GM18867 (cell line): Measurements from ENCODE around the gene CACNA2D1.

Experiments
- ATAC-seq: cut with Tn5 transposase; IDR thresholded peaks from one replicate; pipeline ENCODE4 v1.9.1; 2021; ENCODE audit warnings: mild to moderate bottlenecking, moderate library complexity; ENCODE audit not compliant: unreplicated experiment

Gene CACNA2D1

DNA sequence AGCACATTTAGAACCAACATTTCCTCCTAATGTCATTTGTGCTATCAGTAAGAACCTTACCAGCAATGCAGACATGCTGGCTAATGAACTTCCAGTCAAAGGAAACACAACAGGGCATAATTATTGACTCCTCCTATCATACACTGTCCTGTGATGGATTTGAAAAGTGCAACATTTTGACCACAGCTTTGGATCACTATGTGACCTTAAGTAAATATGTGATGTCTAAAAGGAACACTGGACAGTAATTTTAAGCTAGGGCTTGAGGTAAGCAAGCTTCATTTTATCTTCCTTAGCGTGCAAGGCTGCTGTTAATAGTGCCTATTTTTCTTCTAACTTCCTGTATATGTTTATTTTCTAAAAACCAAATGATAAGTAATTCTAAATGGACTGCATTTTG, 433.2 kb downstream of the CACNA2D1 start:
- ATAC-seq, result no peak

DNA sequence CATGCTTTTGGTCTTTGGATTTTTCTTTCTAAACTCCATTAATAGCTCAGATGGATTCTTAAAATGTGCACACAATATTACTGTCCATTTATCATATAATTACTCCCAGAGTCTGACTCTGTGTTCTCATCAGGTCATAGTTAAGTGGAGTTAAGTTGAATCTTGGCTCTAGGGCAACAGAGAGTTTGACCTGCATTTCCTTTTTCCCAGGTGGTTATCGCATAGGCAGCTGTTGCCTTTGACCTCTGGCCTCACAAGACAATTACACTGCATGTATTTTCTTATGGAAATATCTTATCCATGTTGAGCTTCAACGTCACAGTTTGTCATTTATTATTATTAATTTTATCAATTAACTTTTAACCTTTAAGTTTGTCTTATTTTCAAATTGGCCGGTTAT, 436.3 kb downstream of the CACNA2D1 start:
- ATAC-seq, result no peak

DNA sequence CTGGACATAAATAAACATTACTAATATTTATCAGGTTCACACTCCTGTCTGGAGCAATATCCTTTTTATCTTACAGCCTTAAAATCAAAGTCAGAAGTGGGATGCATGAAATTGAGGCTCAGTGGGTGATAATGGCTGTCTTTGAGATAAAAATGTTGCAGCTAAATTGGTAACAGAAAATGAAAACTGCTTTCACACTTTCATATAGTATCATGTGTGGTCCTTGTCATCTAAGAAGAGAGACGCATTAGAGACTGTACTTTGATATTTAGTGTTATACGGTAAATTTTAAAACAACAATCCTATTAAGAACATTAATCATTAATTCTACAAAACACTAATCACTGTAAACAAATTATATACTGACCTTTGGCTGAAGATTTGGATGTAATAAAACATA, 438.5 kb downstream of the CACNA2D1 start:
- peak; percentile 48 for ATAC-seq

DNA sequence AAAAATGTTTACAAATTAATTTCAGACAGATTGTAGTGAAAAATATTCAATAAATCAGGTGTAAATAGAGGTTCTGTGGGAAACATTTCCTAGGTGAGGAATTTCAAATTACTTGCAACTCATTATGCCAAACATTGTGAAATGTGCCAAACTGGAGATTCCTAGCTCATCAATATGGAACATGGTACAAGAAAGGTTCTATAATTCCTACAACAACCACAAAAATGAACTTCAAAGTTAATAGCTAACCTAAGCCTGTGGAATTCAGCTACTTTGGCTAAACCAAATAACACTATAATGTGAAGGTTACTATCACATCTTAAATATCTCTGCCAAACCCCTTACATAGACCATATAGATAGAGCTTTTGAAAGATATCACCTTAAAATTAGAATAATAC, 450.4 kb downstream of the CACNA2D1 start:
- no peak for ATAC-seq

- no peak for ATAC-seq
Measured at GRCh38 chr7:81990395-81990794, 453.2 kb downstream of the CACNA2D1 start.

DNA sequence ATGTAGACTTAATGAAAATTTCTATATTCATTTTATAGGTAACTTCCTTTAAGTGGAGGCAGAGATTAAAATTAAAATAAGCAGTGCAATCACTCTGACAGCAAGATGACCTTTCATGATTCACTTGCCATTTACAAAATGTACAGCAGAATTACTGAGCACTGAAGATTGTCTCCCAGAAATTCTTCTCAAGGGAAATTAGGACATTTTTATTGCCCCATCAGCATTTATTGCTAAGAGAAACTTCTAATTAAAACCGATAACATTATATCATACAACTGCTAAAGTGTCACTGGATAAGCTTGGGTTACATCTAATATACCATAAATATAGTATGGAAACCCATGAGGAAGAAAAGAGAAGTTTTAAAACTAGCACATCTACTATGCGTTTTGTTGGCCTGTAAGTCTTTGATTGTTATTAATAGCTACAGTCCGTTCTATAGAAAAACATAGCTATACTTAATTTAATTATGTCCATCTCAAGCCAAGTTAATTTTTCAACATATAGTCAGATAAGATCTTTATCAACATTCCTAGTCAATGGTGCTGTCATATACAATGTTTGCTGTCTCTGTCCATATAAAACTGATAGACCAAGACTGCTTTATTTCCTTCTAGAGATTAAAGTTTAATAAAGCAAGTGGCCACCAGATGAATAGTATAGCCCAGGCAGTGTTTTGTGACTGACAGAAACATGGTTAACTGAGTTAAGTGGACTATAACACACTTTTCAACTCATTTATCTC, 456.7 kb downstream of the CACNA2D1 start:
- ATAC-seq, result no peak

DNA sequence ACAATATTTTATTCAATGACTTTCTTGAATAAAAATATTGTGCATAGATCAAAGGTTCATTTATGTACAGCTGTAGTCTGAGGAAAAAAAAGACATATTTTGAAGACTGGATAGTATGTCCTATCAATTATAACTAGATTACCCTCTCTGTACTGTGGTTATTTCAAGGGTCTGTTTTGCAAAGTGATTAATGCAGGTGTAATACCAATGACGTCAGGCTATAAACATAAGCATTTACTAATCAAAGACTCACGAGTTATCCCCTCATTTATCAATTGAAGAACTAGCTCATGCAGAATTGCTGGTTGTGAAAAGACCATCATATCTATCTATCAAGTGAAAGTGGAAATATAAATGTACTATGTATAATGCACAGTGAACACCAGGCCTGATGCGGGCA, 460.2 kb downstream of the CACNA2D1 start:
- no peak for ATAC-seq

DNA sequence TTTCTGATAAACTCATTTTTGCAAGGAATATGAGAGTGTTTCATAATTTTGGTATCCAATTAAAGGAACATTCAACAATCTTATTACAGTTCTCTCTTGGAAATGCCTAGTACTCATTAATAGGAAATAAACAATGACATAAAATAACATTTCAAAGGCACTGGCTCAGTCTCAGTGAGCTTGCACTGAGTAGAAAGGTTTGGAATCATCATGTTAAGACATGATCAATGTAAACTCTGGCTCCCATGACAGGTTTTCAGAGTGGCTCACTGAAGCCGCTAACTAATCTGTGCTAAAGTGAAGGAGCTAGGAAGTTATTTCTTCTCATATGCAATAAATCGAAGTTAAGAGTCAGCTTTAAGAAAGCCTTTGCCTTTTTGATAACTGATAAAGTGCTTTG, 470.5 kb downstream of the CACNA2D1 start:
- ATAC-seq, result no peak

- ATAC-seq, result no peak
Measured at GRCh38 chr7:81960026-81960425, 483.6 kb downstream of the CACNA2D1 start.

GRCh38 chr7:81957517-81957916, 486.1 kb downstream of the CACNA2D1 start:
- no peak for ATAC-seq

GRCh38 chr7:81956520-81956919, 487.1 kb downstream of the CACNA2D1 start:
- peak; percentile 85 for ATAC-seq

GRCh38 chr7:81949306-81949705, 494.3 kb downstream of the CACNA2D1 start:
- ATAC-seq, result no peak

GRCh38 chr7:81944058-81944457, 499.5 kb downstream of the CACNA2D1 start:
- no peak for ATAC-seq

- no peak for ATAC-seq
Measured at GRCh38 chr7:81937091-81937490, 506.5 kb downstream of the CACNA2D1 start.

DNA sequence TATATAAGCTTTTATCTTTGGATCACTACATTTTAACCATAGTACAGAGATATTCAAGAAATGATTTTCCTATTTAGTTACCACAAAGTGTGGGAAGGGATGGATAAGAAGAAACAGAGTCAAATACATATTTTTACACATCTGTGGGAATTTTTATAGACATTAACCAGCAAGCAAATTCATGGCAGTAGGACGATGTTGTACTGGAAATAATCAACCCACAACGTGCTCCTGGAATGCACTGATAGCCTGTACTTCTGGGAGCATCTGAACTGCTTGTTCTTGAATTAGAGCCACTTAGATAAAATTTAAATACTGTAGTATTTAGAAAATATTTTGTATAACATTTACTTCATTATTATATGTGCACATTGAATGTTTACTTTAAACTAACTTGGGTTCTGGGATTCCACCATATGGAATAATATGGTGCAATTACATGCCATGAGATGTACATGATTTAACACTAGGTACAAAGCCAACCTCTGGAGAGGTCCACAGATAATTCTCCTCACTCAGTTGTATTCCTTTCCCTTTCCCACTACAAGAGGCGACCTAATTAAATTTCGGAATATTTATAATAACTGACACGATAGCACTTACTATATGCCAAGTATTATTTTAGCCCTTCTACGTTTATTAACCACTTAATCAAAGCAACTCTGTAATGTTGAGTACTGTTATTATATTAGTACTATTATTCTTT, 508.8 kb downstream of the CACNA2D1 start:
- no peak for ATAC-seq

DNA sequence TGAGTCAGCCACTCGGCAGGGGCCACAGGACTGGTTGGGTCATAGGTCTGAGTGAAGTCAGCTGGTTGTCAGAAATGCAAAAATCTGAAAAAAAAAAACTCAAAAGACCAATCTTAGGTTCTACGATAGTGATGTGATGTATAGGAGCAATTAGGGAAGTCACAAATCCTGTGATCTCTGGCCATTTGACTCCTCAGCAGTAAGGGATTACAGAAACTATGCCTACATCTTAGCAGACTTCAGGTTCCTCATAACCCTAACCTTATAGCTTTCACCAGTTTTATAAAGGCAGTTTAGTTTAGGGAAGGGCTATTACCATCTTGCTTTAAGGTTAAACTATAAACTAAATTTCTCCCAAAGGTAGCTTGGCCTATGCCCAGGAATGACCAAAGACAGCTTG, 510.6 kb downstream of the CACNA2D1 start:
- no peak for ATAC-seq

- no peak for ATAC-seq
Measured at GRCh38 chr7:81929386-81929785, 514.2 kb downstream of the CACNA2D1 start.

- no peak for ATAC-seq
Measured at GRCh38 chr7:81926154-81926553, 517.4 kb downstream of the CACNA2D1 start.

- peak; percentile 92 for ATAC-seq
Measured at GRCh38 chr7:81925530-81925929, 518.0 kb downstream of the CACNA2D1 start.

DNA sequence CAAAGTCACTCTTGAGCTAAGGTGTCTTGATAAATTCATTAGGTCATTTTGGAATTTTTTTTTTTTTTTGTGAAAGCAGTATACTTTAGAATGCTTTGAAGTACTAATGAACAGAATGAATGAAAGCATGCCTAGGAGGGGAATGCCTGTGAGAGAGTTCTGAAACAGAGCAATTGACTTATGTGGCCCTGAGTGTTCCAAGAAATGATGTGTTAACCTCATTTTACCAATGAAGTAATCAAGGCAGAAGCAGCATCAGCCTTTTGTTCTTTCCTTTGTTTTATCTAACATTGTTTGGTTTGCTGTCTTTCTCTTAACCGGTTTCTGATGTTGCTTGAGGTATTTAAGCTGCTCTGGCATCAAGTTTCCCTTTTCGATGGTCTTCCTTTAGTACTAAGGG, 519.1 kb downstream of the CACNA2D1 start:
- ATAC-seq, result peak; percentile 38

- no peak for ATAC-seq
Measured at GRCh38 chr7:81919494-81919893, 524.1 kb downstream of the CACNA2D1 start.

- ATAC-seq, result no peak
Measured at GRCh38 chr7:81908220-81908619, 535.4 kb downstream of the CACNA2D1 start.
